PC-3 (cell line): ENCODE data around the gene PRPF19.

Experiments
- CTCF ChIP-seq: fragments of 300-600 bp; sonication (generic); conservative IDR thresholded peaks from 2 replicates; pipeline ENCODE4 v1.5.1; 2017; ENCODE audit warnings: antibody characterized with exemption, low read depth, mild to moderate bottlenecking, low read length
- EZH2 ChIP-seq: fragments of 300-600 bp; sonication (generic); IDR thresholded peaks from one replicate; pipeline ENCODE4 v1.6.1; 2017; ENCODE audit warnings: antibody characterized with exemption, mild to moderate bottlenecking, low read length; ENCODE audit not compliant: unreplicated experiment
- EZH2phosphoT487 ChIP-seq: fragments of 300-600 bp; sonication (generic); IDR thresholded peaks from 2 replicates; pipeline ENCODE4 v1.6.1; 2018; ENCODE audit warnings: mild to moderate bottlenecking, antibody characterized with exemption, low read length, borderline replicate concordance

GRCh38 chr11:60851327-60852104 lies 54.9 kb downstream of the PRPF19 start:
- TF ChIP-seq EZH2phosphoT487 (no peak), CTCF (no peak), EZH2 (no peak)
